HG03457 (cell line): Measurements from ENCODE around the gene CEMIP.

ENCODE experiments used
- ATAC-seq: cut with Tn5 transposase; IDR thresholded peaks from one replicate; pipeline ENCODE4 v1.9.1; 2021; ENCODE audit warnings: moderate number of reproducible peaks; ENCODE audit not compliant: unreplicated experiment

CEMIP gene

DNA sequence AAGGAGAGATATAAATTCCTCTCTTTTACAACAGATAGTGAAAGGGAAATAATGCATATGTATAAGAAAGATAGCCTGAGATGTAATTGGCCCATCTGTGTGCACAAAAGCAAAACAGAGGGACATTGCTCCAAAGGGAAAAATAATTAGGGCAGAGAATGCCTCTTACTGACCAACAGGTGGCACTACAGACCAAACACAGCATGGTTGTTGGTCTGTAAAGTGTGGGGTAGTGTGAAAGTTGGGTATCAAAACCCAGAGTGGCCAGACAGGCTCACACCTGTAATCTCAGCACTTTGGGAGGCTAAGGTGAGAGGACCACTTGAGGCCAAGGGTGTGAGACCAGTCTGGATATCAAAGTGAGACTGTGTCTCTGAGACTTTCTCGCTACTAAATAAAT, 217.1 kb downstream of the CEMIP start:
- ATAC-seq, result no peak

- ATAC-seq, result no peak
Measured at GRCh38 chr15:80997692-80998091, 218.5 kb downstream of the CEMIP start.

- no peak for ATAC-seq
Measured at GRCh38 chr15:80998251-80998650, 219.1 kb downstream of the CEMIP start.

- no peak for ATAC-seq
Measured at GRCh38 chr15:80999623-81000036, 220.5 kb downstream of the CEMIP start.

DNA sequence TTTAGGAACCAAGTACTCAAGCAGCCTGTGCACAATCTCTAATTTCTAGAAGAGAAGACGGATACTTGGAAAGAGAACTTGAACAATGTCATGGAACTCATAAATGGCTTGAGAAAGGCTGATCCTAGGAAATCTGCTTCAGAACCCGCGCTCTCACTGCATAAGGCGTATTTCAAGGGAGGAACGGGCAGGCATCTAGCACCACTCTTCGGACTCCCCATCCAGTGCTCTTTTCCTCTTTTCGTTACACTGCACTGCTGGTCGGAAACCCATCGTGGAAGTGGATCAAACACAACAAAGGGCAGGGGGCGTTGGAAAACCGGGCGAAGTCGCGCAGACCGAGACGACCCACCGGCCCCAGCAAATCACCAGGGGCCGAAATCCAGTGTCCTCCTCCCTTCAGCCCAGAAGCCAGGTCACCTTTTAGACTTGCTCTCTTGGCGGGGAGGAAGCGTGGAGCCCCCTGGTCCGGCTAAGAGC, 221.0 kb downstream of the CEMIP start:
- no peak for ATAC-seq

DNA sequence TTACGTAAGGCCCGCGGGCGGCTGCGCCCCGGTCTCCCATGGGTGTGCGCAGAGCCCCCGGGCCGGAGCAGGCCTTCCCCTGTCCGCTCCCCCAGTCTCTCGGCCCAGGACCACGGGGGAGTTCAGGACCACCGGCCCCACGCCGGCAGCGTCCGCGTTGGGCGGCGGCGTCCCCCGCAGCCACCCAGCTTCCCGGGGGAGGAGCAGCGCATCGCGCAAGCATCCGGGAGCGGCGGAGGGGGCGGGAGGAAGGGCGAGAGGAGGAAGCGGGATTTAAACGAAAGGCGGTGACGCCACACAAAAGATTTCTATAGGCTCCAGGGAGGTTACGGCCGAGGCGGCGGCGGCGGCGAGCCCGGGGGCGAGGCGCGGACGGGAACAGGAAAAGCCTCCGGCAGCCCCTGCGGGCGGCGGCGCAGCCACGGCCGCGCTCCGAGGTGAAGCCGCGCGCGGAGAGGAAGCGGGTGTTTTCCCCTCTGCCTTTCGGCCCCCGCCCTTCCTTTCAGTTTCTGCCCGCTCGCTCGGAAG, 221.5 kb downstream of the CEMIP start, which contains the start of gene TLNRD1:
TLNRD1 (plus strand) TSS at position 300 of the 528 bp plus-strand sequence. CDS start 1,349 bp downstream, outside the sequence.
- peak; percentile 50 for ATAC-seq
